Keratinocyte (primary cell): ENCODE results near the gene LPCAT1. TPM values are rescaled to one million over a fixed set of nuclear protein-coding genes. Genes with fewer than 3 reads are reported as not detected.

ENCODE experiments used
- DNase-seq: peaks from one replicate; pipeline ENCODE4 v3.0.0-alpha.2; 2011; ENCODE audit warnings: low read depth, missing footprints, low spot score
- FAIRE-seq: peaks from 2 replicates; lab custom pipeline; 2011; peaks lifted over from hg19 to GRCh38; lab: Jason Lieb, UNC
- H2AFZ ChIP-seq: 2 replicates; pipeline ENCODE4 v1.6.0; 2012; ENCODE audit warnings: low read length, control low read depth, inconsistent platforms; ENCODE audit not compliant: control insufficient read depth
- H3K27ac ChIP-seq: 2 replicates; pipeline ENCODE4 v1.5.1; 2011; ENCODE audit warnings: low read length; ENCODE audit not compliant: control insufficient read depth, insufficient read depth
- H3K27me3 ChIP-seq: 3 replicates; pipeline ENCODE4 v1.6.0; 2011; ENCODE audit warnings: low read length; ENCODE audit not compliant: control insufficient read depth, insufficient read depth; ENCODE audit errors: extremely low read depth
- H3K36me3 ChIP-seq, 2 experiments: 2 replicates in 1 of 2; 3 replicates in 1 of 2; pipeline ENCODE4 v1.5.1; 2011; ENCODE audit warnings: low read length in 2 of 2, mild to moderate bottlenecking in 1 of 2; ENCODE audit not compliant: control insufficient read depth in 2 of 2, insufficient read depth in 2 of 2; ENCODE audit errors: extremely low read depth in 1 of 2
- H3K4me1 ChIP-seq: 3 replicates; pipeline ENCODE4 v1.5.1; 2011; ENCODE audit warnings: low read length; ENCODE audit not compliant: control insufficient read depth, insufficient read depth; ENCODE audit errors: extremely low read depth
- H3K4me2 ChIP-seq: 3 replicates; pipeline ENCODE4 v1.6.0; 2011; ENCODE audit warnings: low read depth, low read length; ENCODE audit not compliant: control insufficient read depth, insufficient read depth; ENCODE audit errors: extremely low read depth
- H3K4me3 ChIP-seq, 3 experiments: fragments of 200-600 bp in 1 of 3; sonication (generic) in 1 of 3; 2 replicates in 2 of 3; 3 replicates in 1 of 3; pipeline ENCODE4 v1.5.1; 2011 to 2016; ENCODE audit warnings: low read length in 3 of 3, mild to moderate bottlenecking in 3 of 3, control low read depth in 2 of 3, inconsistent platforms in 1 of 3, low read depth in 1 of 3, mixed read lengths in 1 of 3, mixed run types in 1 of 3, moderate library complexity in 1 of 3; ENCODE audit not compliant: control insufficient read depth in 2 of 3, insufficient read depth in 2 of 3; ENCODE audit errors: extremely low read depth in 1 of 3
- H3K79me2 ChIP-seq: 2 replicates; pipeline ENCODE4 v1.6.0; 2012; ENCODE audit warnings: low read length; ENCODE audit not compliant: control insufficient read depth, insufficient read depth
- H3K9ac ChIP-seq: 3 replicates; pipeline ENCODE4 v1.6.0; 2011; ENCODE audit warnings: low read length; ENCODE audit not compliant: control insufficient read depth, insufficient read depth; ENCODE audit errors: extremely low read depth
- H3K9me1 ChIP-seq: 3 replicates; pipeline ENCODE4 v1.6.0; 2011; ENCODE audit warnings: low read length; ENCODE audit not compliant: control insufficient read depth, insufficient read depth; ENCODE audit errors: extremely low read depth
- H3K9me3 ChIP-seq: 2 replicates; pipeline ENCODE4 v1.5.1; 2012; ENCODE audit warnings: low read depth, low read length; ENCODE audit not compliant: control insufficient read depth
- H4K20me1 ChIP-seq: 3 replicates; pipeline ENCODE4 v1.6.0; 2011; ENCODE audit warnings: low read length; ENCODE audit not compliant: control insufficient read depth, insufficient read depth; ENCODE audit errors: extremely low read depth
- CTCF ChIP-seq, 3 experiments: IDR thresholded peaks in 1 of 3; conservative IDR thresholded peaks in 1 of 3; optimal IDR thresholded peaks in 1 of 3; 2 replicates in 2 of 3; 3 replicates in 1 of 3; pipeline versions ENCODE3 to v1.5.1; 2011; ENCODE audit warnings: low read length in 3 of 3, mild to moderate bottlenecking in 3 of 3, moderate library complexity in 2 of 3, control low read depth in 1 of 3, inconsistent platforms in 1 of 3; ENCODE audit not compliant: insufficient read depth in 2 of 3; ENCODE audit errors: extremely low read depth in 1 of 3
- EZH2 ChIP-seq: IDR thresholded peaks from one replicate; pipeline ENCODE4 v1.6.1; 2012; ENCODE audit warnings: inconsistent platforms, mild to moderate bottlenecking, low read length, moderate library complexity
- dilution Hi-C: fragments of 300-500 bp; cut with MboI; formaldehyde crosslinking; loops from one replicate; pipeline ENCODE4 v1.7.0; 2020; ENCODE audit warnings: low sequenced_read_pairs; ENCODE audit not compliant: extremely low pct_ligation_motif_present
- polyA plus RNA-seq, 5 experiments: library from polyadenylated mRNA; depleted of rRNA in 3 of 5; stranded (reverse) in 3 of 5; stranded (forward) in 1 of 5; unstranded in 1 of 5; fragments of >200 nt; gene quantifications; 1 replicate in 1 of 5; 2 replicates in 3 of 5; 3 replicates in 1 of 5; pipeline versions ENCODE4 v1.2.1 to v1.2.3, GENCODE V29; 2011 to 2012; ENCODE audit warnings: missing spikeins in 2 of 5, low read depth in 1 of 5, low replicate concordance in 1 of 5

The LPCAT1 gene
- polyA plus RNA-seq, 1 donor (not counting 4 experiments of a cell fraction or from before 2014, with no cell fraction given) = 32.9 TPM

GRCh38 chr5:1555011-1555807, 31.4 kb upstream of the LPCAT1 start:
- H3K4me1 ChIP-seq = no peaks in the 10 kb centered on the region
- no peak overlapping the region for H3K9ac ChIP-seq
- H3K9me3 ChIP-seq = no peaks in the 10 kb centered on the region
- no peak overlapping the region for H3K27ac ChIP-seq
- dilution Hi-C loops = no loop called here
- peaks cover 36% of the 10 kb centered on the region for H3K27me3 ChIP-seq
- DNase-seq = no peak
- no peak for TF ChIP-seq CTCF (optimal IDR thresholded peaks at IDR 0.05 in 1 of 3, IDR thresholded peaks at IDR 0.05 in 1 of 3, conservative IDR thresholded peaks at IDR 0.05 in 1 of 3; ENCODE audit: extremely low read depth in 1 of 3, insufficient read depth in 2 of 3, low read length in 3 of 3)
- TF ChIP-seq EZH2 = no peak
- H3K36me3 ChIP-seq = no peaks in the 10 kb centered on the region
- no peak for FAIRE-seq
- no peak overlapping the region for H3K4me2 ChIP-seq
- no peak overlapping the region for H2AFZ ChIP-seq
- no peaks in the 10 kb centered on the region for H3K79me2 ChIP-seq
- no peak overlapping the region for H3K4me3 ChIP-seq
- no peaks in the 10 kb centered on the region for H3K9me1 ChIP-seq
- H4K20me1 ChIP-seq = no peaks in the 10 kb centered on the region

DNA sequence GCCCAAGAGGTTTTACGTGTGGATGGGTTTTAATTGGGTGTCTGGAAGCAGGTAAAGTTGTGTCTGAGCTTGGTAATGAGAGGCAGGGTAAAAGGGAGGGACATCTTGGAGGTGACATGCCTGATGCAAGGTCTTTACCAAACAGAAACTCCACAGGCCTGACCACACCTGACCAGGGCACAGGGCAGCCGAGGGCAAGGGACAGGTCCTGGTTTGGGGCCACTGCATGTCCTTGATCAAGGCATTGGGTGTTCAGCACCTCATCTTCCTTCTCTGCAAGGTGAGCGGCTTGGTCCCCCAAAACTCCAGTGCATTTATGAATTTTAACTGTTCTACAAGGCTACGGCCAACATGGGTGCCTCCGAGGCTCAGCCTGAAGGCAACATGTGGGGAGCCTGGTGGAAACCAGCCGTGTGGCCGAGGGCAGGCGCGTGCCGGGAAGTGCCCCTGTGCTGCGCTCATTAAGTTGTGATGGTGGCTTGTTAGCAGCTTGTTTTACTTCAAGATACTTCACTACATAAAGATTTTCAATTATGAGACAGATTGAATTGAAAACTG, 30.7 kb upstream of the LPCAT1 start:
- no peaks in the 10 kb centered on the region for H3K9me1 ChIP-seq
- TF ChIP-seq EZH2 (no peak), CTCF (optimal IDR thresholded peaks at IDR 0.05 in 1 of 3, IDR thresholded peaks at IDR 0.05 in 1 of 3, conservative IDR thresholded peaks at IDR 0.05 in 1 of 3; ENCODE audit: extremely low read depth in 1 of 3, insufficient read depth in 2 of 3, low read length in 3 of 3) (no peak)
- no peaks in the 10 kb centered on the region for H4K20me1 ChIP-seq
- H3K4me3 ChIP-seq = no peak overlapping the region
- DNase-seq (no peak), FAIRE-seq (no peak)
- H3K79me2 ChIP-seq = no peaks in the 10 kb centered on the region
- H3K9me3 ChIP-seq = no peaks in the 10 kb centered on the region
- no peaks in the 10 kb centered on the region for H3K4me1 ChIP-seq
- H3K27me3 ChIP-seq = peaks cover 42% of the 10 kb centered on the region
- no peaks in the 10 kb centered on the region for H3K36me3 ChIP-seq
- dilution Hi-C loops = no loop called here
- no peak overlapping the region for H2AFZ ChIP-seq
- no peak overlapping the region for H3K27ac ChIP-seq
- H3K9ac ChIP-seq = no peak overlapping the region
- H3K4me2 ChIP-seq = no peak overlapping the region
